Heart left ventricle (tissue), 16 donors: ENCODE measurements around the gene NPRL2. TPM values are rescaled to one million over a fixed set of nuclear protein-coding genes. Genes with fewer than 3 reads are reported as not detected.

ENCODE experiments used
- ATAC-seq, 4 donors: fragments of 200-7000 bp; cut with Tn5 transposase; one replicate each; pipeline ENCODE4 v1.9.1; 2020 to 2022; ENCODE audit warnings: moderate library complexity in 4 of 4, mild to moderate bottlenecking in 3 of 4, moderate number of reproducible peaks in 1 of 4
- DNase-seq, 5 donors: peaks; one replicate each; pipeline ENCODE4 v3.0.0-alpha.2; 2020
- H3K27ac ChIP-seq, 12 donors: fragments of 200-600 bp; sonication (generic) in 4 of 12; one replicate each; pipeline versions ENCODE4 v1.5.0 to v1.8.0; 2016 to 2022; ENCODE audit warnings: mild to moderate bottlenecking in 2 of 12
- H3K27me3 ChIP-seq, 9 donors: fragments of 200-600 bp; sonication (generic) in 2 of 9; one replicate each; pipeline versions ENCODE4 v1.5.1 to v1.8.0; 2016 to 2022; ENCODE audit warnings: mild to moderate bottlenecking in 3 of 9
- H3K36me3 ChIP-seq, 9 donors: fragments of 200-600 bp; sonication (generic) in 2 of 9; one replicate each; pipeline versions ENCODE4 v1.5.0 to v1.8.0; 2018 to 2022; ENCODE audit warnings: mild to moderate bottlenecking in 2 of 9
- H3K4me1 ChIP-seq, 12 donors: fragments of 200-600 bp; sonication (generic) in 4 of 12; one replicate each; pipeline versions ENCODE4 v1.5.0 to v1.8.0; 2016 to 2022; ENCODE audit warnings: mild to moderate bottlenecking in 3 of 12
- H3K4me3 ChIP-seq, 12 donors: fragments of 200-600 bp; sonication (generic) in 4 of 12; one replicate each; pipeline versions ENCODE4 v1.5.0 to v1.8.0; 2017 to 2022; ENCODE audit warnings: mild to moderate bottlenecking in 9 of 12, moderate library complexity in 4 of 12
- H3K9me3 ChIP-seq, 12 donors: fragments of 200-600 bp; sonication (generic) in 4 of 12; one replicate each; pipeline versions ENCODE4 v1.5.0 to v1.8.0; 2016 to 2022; ENCODE audit warnings: mild to moderate bottlenecking in 1 of 12
- POLR2A ChIP-seq, 2 donors: fragments of 450-650 bp; IDR thresholded peaks; one replicate each; pipeline ENCODE4 v1.6.1; 2017; ENCODE audit warnings: antibody characterized with exemption in 2 of 2, mild to moderate bottlenecking in 2 of 2, moderate library complexity in 2 of 2
- WGBS, 4 donors: extraction: QIAGEN DNeasy Blood & Tissue Kit in 2 of 4; methylation state at CpG; one replicate each; pipeline versions ENCODE4 v1.1.5 to v1.1.7; 2013 to 2018; 5-methylcytosine and 5-hydroxymethylcytosine counted together
- intact Hi-C, 10 donors: fragments of 100-400 bp; cut with DNase I; formaldehyde crosslinking; loops; one replicate each; pipeline versions ENCODE4 v1.11.1 to v1.14.2; 2022
- polyA plus RNA-seq, 2 donors: library from polyadenylated mRNA; stranded (reverse); fragments of 200-250 nt; gene quantifications; one replicate each; pipeline ENCODE4 v1.2.3, GENCODE V29; 2013
- total RNA-seq, 9 donors: library from RNA; depleted of rRNA in 2 of 9; stranded (reverse); fragments of >200 nt in 2 of 9; fragmentation: NEBNext Ultra II Directional in 3 of 9; extraction: Animal tissue kit (Norgen Biotek cat#: 25700) in 3 of 9; gene quantifications; one replicate each; pipeline versions ENCODE4 v1.1.0 to v1.2.4, GENCODE V29; 2016 to 2023
- TF ChIP-seq, protein P1 (sequence below), 12 donors: fragments of 200-600 bp; sonication (generic) in 4 of 12; IDR thresholded peaks; one replicate each; pipeline versions ENCODE4 v1.5.0 to v1.8.0; 2018 to 2022; ENCODE audit warnings: antibody characterized with exemption in 12 of 12, mild to moderate bottlenecking in 5 of 12
- donor health status: ischemic (EF 13 %, LVEDD 7.1; RV severe dilation, severe dysfunction).
- donor health status: healthy with polysubstance abuse.
- donor health status: DM: no; HTN: yes; CAD: no.
- donor health status: DM: no; HTN: no; CAD: no.
- donor health status: ischemic (EF 25% LVEDD 6.9; RV normal size, moderate dysfunction).
- donor health status: ischemic (EF 25% LVEDD 5.7; RV mildly dilated, moderate dysfunction).
- donor health status: healthy.
- donor health status: DM: yes; HTN: yes; CAD: no.
- donor health status: ischemic (EF 35%, LVEDD 5.7; RV mildly dilated, moderate dysfunction).
- donor health status: nonischemic (EF 11% LVEDD 7.7; RV severe dilation, severe dysfunction).
- donor health status: DM: yes; HTN: yes; CAD: no.
- donor health status: PGD.
- donor health status: ischemic (EF 29% LVEDD 5.4; RV normal size, mild dysfunction).
- donor health status: nonischemic (EF 23%, LVEDD 6.1; RV moderate dilation, normal function).

The NPRL2 gene
- total and polyA plus RNA-seq, 11 donors = 12.0 to 19.0 (median 15.3) TPM

DNA sequence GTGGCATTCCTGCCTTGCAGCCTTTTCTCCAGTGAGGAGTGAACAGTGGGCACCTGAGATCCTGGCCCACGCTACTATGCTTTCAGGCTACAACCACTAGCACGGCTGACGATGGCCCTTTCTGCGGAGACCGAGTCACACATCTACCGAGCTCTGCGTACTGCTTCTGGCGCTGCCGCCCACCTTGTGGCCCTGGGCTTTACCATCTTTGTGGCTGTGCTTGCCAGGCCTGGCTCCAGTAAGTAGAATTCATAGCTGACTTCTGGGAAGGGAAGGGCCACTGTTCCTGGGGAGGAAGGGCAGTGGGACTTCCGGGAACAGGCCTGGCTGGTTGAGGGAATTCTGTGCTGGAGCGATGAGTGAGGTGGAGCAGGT is 735 bp upstream of the NPRL2 start:
- DNase-seq = no peak
- TF ChIP-seq, protein P1, sequence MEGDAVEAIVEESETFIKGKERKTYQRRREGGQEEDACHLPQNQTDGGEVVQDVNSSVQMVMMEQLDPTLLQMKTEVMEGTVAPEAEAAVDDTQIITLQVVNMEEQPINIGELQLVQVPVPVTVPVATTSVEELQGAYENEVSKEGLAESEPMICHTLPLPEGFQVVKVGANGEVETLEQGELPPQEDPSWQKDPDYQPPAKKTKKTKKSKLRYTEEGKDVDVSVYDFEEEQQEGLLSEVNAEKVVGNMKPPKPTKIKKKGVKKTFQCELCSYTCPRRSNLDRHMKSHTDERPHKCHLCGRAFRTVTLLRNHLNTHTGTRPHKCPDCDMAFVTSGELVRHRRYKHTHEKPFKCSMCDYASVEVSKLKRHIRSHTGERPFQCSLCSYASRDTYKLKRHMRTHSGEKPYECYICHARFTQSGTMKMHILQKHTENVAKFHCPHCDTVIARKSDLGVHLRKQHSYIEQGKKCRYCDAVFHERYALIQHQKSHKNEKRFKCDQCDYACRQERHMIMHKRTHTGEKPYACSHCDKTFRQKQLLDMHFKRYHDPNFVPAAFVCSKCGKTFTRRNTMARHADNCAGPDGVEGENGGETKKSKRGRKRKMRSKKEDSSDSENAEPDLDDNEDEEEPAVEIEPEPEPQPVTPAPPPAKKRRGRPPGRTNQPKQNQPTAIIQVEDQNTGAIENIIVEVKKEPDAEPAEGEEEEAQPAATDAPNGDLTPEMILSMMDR (IDR thresholded peaks at IDR 0.05) = no peak
- no peak for TF ChIP-seq POLR2A (IDR thresholded peaks at IDR 0.05)
- ATAC-seq = peak in 1 of 4 donors; percentile 0
- intact Hi-C loops = loop anchor here in 2 of 10 donors (5.0 to 10.0 kb wide), 3 partner anchors 261 to 1613 kb away; partner anchors contain the start of genes CISH (in 1 of the 2), MANF (in 1 of the 2) and PCBP4 (in 1 of the 2)
- H3K27ac ChIP-seq = peak overlapping the region in 11 of 12 donors; percentile 91 to 98 (median 95)
- H3K27me3 ChIP-seq = no peaks in the 10 kb centered on the region
- H3K4me3 ChIP-seq = peak overlapping the region; percentile 24 to 95 (median 84)
- peaks cover 0 to 57% (median 40%) of the 10 kb centered on the region in 9 donors for H3K36me3 ChIP-seq
- 52 to 73% (median 56%) methylated on average over 11 of the region's 11 CpGs for WGBS, 4 donors
- no peaks in the 10 kb centered on the region for H3K9me3 ChIP-seq
- H3K4me1 ChIP-seq = peaks cover 11 to 63% (median 41%) of the 10 kb centered on the region in 12 donors

DNA sequence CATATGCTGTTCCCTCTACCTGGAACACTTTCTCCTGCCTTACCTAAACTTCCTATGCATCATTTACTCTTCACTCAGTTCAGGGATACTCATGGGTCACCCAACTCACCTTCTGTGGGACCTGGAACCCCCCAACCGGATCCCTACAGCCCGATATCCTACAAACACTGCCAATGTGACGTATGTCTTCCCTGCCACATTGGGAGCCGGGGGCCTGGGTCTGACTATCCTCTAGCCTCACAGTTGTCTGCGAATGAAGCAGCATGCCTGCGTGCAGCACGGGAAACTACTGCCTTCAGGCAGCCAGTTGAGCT is 405 bp downstream of the NPRL2 start:
- ATAC-seq = no peak

DNA sequence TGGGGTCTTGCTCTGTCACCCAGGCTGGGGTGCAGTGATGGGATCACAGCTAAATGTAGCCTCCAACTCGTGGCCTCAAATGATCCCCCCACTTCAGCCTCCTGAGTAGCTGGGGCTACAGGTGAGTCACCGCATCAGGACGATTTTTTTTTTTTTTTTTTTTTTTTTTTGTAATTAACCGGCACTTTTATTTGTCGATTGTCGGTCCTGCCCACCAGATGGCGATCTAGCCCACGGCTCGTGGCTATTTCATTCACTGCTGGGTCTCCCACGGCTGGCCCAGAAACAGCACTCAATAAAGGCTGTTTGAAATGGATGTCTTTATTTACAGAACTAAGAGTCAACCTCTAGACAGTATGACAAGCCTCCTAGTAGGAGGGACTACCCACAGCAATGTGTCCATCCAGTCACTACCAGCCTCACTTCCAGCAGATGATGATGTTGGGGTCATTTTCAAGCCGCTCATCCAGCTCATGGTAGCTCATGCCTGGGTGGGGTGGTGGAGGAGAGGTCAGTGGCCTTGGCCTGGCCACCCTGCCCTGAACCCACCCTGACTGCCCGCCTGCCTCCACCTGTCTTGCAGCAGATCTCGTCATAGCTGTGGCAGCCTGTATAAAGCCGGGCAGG is 3.3 kb downstream of the NPRL2 start:
- Histone ChIP-seq H3K4me1 (peaks cover 5 to 50% (median 37%) of the 10 kb centered on the region in 12 donors), H3K9me3 (no peaks in the 10 kb centered on the region), H3K27me3 (no peaks in the 10 kb centered on the region), H3K36me3 (peaks cover 0 to 18% (median 11%) of the 10 kb centered on the region in 9 donors), H3K27ac (no peak overlapping the region), H3K4me3 (no peak overlapping the region)
- 27 to 29% (median 28%) methylated on average over 14 of the region's 14 CpGs for WGBS, 4 donors
- TF ChIP-seq POLR2A (IDR thresholded peaks at IDR 0.05) = no peak
- TF ChIP-seq, protein P1 (IDR thresholded peaks at IDR 0.05) = peak; percentile 46 to 74 (median 65)
- no peak for ATAC-seq
- intact Hi-C loops = loop anchor here in 9 of 10 donors (1.0 to 10.0 kb wide), 5 partner anchors 85 to 1038 kb away; partner anchors contain the start of genes CISH (in 2 of the 9) and MANF (in 1 of the 9)
- peak; percentile 58 to 76 (median 73) for DNase-seq

More for the DNA sequence above, 405 bp downstream of the NPRL2 start:
- Histone ChIP-seq H3K27ac (peak overlapping the region; percentile 91 to 98 (median 95)), H3K4me1 (peaks cover 5 to 63% (median 41%) of the 10 kb centered on the region in 12 donors), H3K27me3 (no peaks in the 10 kb centered on the region), H3K4me3 (peak overlapping the region; percentile 24 to 95 (median 84)), H3K9me3 (no peaks in the 10 kb centered on the region), H3K36me3 (peaks cover 0 to 47% (median 35%) of the 10 kb centered on the region in 9 donors)
- DNase-seq = no peak
- TF ChIP-seq, protein P1 (IDR thresholded peaks at IDR 0.05) = no peak
- TF ChIP-seq POLR2A (IDR thresholded peaks at IDR 0.05) = no peak
- 10 to 19% (median 14%) methylated on average over 7 of the region's 7 CpGs for WGBS, 4 donors
- intact Hi-C loops = loop anchor here in 2 of 10 donors (5.0 to 10.0 kb wide), 3 partner anchors 262 to 1615 kb away; partner anchors contain the start of genes CISH (in 1 of the 2), MANF (in 1 of the 2) and PCBP4 (in 1 of the 2)

DNA sequence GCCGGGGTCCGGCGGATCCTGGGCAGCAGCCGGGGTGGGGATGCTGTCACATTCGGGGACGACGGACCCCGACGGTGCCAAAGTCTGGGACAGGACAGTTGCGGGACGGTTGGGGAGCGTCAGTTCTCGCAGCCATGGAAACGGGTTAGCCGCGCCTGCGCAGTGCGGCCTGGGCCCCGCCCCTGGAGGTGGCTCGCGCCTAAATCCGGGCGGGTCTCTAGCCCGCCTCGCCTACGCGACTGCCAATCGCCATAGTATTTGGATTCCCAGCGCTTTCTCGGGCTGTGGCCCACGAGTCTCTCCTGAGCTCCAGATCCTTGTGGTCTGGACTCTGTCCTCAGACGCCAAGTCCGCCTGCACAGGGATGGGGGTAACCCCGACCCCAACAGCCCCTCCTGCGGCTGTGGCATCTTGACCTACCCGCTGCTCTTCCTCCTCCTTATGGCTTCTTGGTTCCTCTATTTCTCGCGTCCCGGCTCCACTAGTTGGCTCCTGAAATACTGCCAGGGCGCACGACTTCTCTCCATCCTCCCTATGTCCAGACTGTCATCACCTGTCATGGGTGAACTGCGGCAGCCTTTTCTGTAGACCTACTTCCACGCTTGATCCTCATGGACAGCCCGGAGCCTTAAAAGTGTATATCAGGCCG is 4.9 kb downstream of the NPRL2 start, which contains the start of gene ZMYND10:
Gene ZMYND10 (minus strand): TSS at position 147 of the 649 bp plus-strand sequence. CDS start 153 bp downstream, outside the sequence.
- H3K36me3 ChIP-seq = peaks cover 0 to 17% (median 9%) of the 10 kb centered on the region in 9 donors
- H3K9me3 ChIP-seq = no peaks in the 10 kb centered on the region
- TF ChIP-seq, protein P1 (IDR thresholded peaks at IDR 0.05) = no peak
- no peak for TF ChIP-seq POLR2A (IDR thresholded peaks at IDR 0.05)
- H3K27ac ChIP-seq = no peak within 1 kb of the TSS
- H3K4me3 ChIP-seq = peak within 1 kb of the TSS in 10 of 12 donors; percentile 4 to 57 (median 47)
- no peaks in the 10 kb centered on the region for H3K27me3 ChIP-seq
- 8 to 19% (median 14%) methylated on average over 25 to 45 of the region's 45 CpGs for WGBS, 4 donors
- intact Hi-C loops = loop anchor here in 7 of 10 donors (2.0 to 10.0 kb wide), 4 partner anchors 87 to 1039 kb away; partner anchors contain the start of genes CISH (in 2 of the 7) and MANF (in 1 of the 7)
- peaks cover 2 to 53% (median 34%) of the 10 kb centered on the region in 12 donors for H3K4me1 ChIP-seq
- DNase-seq = peak; percentile 70 to 89 (median 78)
- ATAC-seq = peak in 3 of 4 donors; percentile 21 to 40 (median 29)
